Fibroblast of villous mesenchyme (primary cell): ENCODE measurements around the gene CXorf58. TPM values are rescaled to one million over a fixed set of nuclear protein-coding genes. Genes with fewer than 3 reads are reported as not detected.

Experiments
- DNase-seq: peaks from one replicate; pipeline ENCODE4 v3.0.0-alpha.2; 2010; ENCODE audit warnings: low read depth
- H3K4me3 ChIP-seq: 2 replicates; pipeline ENCODE4 v1.5.1; 2011; ENCODE audit warnings: low read depth, mild to moderate bottlenecking, low read length
- CTCF ChIP-seq: IDR thresholded peaks from 2 replicates; pipeline ENCODE4 v1.5.1; 2012; ENCODE audit warnings: low read depth, mild to moderate bottlenecking, low read length; ENCODE audit not compliant: insufficient read depth
- total RNA-seq: library from RNA; depleted of rRNA; stranded (reverse); fragments of >200 nt; gene quantifications from 2 replicates; pipeline ENCODE4 v1.2.3, GENCODE V29; 2012

CXorf58 gene
- total RNA-seq, 1 donor, result not detected

- no peak overlapping the region for H3K4me3 ChIP-seq
- no peak for DNase-seq
- no peak for TF ChIP-seq CTCF
These were observed 27.3 kb downstream of the CXorf58 start for GRCh38 chrX:23935106-23935505.

DNA sequence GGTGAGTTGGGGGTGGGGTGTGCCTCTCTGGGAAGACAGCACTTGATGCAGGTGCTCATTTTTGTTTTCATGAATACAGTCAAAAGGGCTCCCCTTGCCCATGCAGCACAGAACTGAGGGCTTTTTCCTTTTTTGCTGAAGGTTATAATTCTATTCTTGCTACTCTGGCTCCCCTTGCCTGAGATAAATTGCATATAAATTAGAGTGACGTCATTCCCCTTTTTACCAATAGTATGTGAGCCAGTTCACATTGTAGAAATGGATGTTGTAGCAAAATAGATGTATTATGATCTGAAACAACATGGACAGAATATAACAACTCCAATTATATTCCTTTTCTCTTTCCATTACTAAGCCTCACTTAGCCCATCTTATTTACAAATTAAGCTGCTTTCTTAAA lies 28.4 kb downstream of the CXorf58 start:
- no peak for TF ChIP-seq CTCF
- H3K4me3 ChIP-seq, result no peak overlapping the region
- no peak for DNase-seq

DNA sequence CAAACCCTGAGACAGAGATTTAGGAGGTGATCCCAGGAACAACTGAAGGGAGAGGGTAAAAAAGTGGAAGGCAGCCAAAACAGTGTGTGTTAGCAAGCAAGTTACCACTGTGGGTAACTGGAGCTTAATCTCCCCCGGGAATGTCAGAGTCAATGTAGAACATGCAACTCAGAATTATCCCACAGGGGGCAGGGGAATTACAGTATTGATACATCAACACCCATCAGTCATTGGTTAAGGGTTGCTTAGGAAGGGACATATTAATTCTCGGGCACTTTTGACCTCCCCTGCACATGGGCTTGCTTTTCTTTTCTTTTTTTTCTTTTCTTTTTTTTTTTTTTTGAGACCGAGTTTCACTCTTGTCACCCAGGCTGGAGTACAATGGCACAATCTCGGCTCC lies 29.3 kb downstream of the CXorf58 start:
- no peak overlapping the region for H3K4me3 ChIP-seq
- DNase-seq, result no peak
- no peak for TF ChIP-seq CTCF

DNA sequence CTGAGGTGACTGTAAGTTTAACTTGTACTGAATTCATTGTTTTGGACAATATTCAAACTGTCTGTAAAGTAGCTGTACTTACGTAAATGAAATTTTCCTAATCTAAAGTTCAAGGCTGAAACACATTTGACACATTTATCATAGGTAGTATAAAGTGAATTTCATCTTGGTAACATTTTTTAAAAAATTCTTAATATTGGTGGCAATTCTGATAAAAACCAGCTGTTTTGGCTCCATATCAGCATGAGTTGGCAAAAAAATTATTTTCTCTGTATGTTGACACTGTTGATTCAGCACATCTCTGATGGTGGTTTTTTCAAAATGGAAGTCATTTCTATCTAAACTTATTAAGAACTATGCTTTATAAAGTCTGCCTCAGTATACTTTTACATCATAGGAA lies 30.9 kb downstream of the CXorf58 start:
- no peak for TF ChIP-seq CTCF
- H3K4me3 ChIP-seq, result no peak overlapping the region
- DNase-seq, result no peak

DNA sequence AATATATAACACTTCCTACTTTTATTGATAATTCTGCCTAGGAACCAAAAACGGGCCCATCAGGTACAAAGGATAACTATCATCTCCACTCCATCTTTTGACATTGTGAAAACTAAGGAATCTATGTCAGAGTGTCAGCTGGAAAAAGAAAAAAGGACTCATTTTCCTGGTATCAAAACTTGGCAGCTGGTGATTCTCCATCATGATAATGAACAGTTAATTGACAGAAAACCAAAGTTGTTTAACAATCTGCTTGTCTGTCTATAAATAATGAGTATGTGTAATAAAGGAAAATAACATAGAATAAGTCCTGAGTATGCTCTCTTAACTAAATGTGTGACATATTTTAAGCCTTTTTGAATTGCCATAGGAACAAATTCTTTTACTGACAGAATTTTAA lies 31.4 kb downstream of the CXorf58 start:
- H3K4me3 ChIP-seq, result no peak overlapping the region
- DNase-seq, result no peak
- no peak for TF ChIP-seq CTCF

- DNase-seq, result no peak
- H3K4me3 ChIP-seq, result no peak overlapping the region
- TF ChIP-seq CTCF, result no peak
These were observed 36.4 kb downstream of the CXorf58 start for GRCh38 chrX:23944234-23944633.

GRCh38 chrX:23945206-23945605 lies 37.4 kb downstream of the CXorf58 start:
- TF ChIP-seq CTCF, result no peak
- DNase-seq, result no peak
- no peak overlapping the region for H3K4me3 ChIP-seq
